GM13977 (cell line): Measurements from ENCODE around the gene RTP4.

ENCODE experiments used
- DNase-seq: peaks from one replicate; pipeline ENCODE4 v3.0.0; 2012; ENCODE audit warnings: low spot score
- in situ Hi-C: fragments of 300-500 bp; cut with MboI; formaldehyde crosslinking; loops from one replicate; pipeline ENCODE4 v1.12.0; 2022; ENCODE audit warnings: low sequenced_read_pairs, low pct_unique_long_range_greater_than_20kb, mixed read lengths, inconsistent platforms; ENCODE audit not compliant: unreplicated experiment
- TF ChIP-seq, protein P1 (sequence below): IDR thresholded peaks from 2 replicates; pipeline ENCODE4 v1.5.1; 2012; ENCODE audit warnings: mild to moderate bottlenecking, control low read depth; ENCODE audit not compliant: insufficient read depth; ENCODE audit errors: extremely low read depth, missing control alignments

The RTP4 gene

GRCh38 chr3:187325632-187326031 lies 42.6 kb upstream of the RTP4 start:
- no peak for DNase-seq
- TF ChIP-seq, protein P1, sequence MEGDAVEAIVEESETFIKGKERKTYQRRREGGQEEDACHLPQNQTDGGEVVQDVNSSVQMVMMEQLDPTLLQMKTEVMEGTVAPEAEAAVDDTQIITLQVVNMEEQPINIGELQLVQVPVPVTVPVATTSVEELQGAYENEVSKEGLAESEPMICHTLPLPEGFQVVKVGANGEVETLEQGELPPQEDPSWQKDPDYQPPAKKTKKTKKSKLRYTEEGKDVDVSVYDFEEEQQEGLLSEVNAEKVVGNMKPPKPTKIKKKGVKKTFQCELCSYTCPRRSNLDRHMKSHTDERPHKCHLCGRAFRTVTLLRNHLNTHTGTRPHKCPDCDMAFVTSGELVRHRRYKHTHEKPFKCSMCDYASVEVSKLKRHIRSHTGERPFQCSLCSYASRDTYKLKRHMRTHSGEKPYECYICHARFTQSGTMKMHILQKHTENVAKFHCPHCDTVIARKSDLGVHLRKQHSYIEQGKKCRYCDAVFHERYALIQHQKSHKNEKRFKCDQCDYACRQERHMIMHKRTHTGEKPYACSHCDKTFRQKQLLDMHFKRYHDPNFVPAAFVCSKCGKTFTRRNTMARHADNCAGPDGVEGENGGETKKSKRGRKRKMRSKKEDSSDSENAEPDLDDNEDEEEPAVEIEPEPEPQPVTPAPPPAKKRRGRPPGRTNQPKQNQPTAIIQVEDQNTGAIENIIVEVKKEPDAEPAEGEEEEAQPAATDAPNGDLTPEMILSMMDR = no peak
- in situ Hi-C loops = no loop called here

- no peak for DNase-seq
- in situ Hi-C loops = no loop called here
- TF ChIP-seq, protein P1 = no peak
Observed at GRCh38 chr3:187327845-187328244, 40.3 kb upstream of the RTP4 start.

- DNase-seq = no peak
- TF ChIP-seq, protein P1 = no peak
- in situ Hi-C loops = no loop called here
Observed at GRCh38 chr3:187328691-187329090, 39.5 kb upstream of the RTP4 start.

- no peak for DNase-seq
- in situ Hi-C loops = no loop called here
- TF ChIP-seq, protein P1 = no peak
Observed at GRCh38 chr3:187334904-187335303, 33.3 kb upstream of the RTP4 start.

- TF ChIP-seq, protein P1 = no peak
- in situ Hi-C loops = no loop called here
- DNase-seq = no peak
Observed at GRCh38 chr3:187336322-187336721, 31.9 kb upstream of the RTP4 start.

- TF ChIP-seq, protein P1 = no peak
- in situ Hi-C loops = no loop called here
- DNase-seq = no peak
Observed at GRCh38 chr3:187340578-187340977, 27.6 kb upstream of the RTP4 start.

GRCh38 chr3:187342255-187342654 lies 25.9 kb upstream of the RTP4 start:
- no peak for DNase-seq
- TF ChIP-seq, protein P1 = no peak
- in situ Hi-C loops = no loop called here
